ENCODE data around the gene CIAO2A. TPM values are rescaled to one million over a fixed set of nuclear protein-coding genes. Genes with fewer than 3 reads are reported as not detected.
A peak's percentile ranks its signal among the peaks of the same experiment; 100 is the strongest.

CIAO2A gene
- total and polyA plus RNA-seq, 4 donors, result 40.4 to 95.6 (median 82.8) TPM

DNA sequence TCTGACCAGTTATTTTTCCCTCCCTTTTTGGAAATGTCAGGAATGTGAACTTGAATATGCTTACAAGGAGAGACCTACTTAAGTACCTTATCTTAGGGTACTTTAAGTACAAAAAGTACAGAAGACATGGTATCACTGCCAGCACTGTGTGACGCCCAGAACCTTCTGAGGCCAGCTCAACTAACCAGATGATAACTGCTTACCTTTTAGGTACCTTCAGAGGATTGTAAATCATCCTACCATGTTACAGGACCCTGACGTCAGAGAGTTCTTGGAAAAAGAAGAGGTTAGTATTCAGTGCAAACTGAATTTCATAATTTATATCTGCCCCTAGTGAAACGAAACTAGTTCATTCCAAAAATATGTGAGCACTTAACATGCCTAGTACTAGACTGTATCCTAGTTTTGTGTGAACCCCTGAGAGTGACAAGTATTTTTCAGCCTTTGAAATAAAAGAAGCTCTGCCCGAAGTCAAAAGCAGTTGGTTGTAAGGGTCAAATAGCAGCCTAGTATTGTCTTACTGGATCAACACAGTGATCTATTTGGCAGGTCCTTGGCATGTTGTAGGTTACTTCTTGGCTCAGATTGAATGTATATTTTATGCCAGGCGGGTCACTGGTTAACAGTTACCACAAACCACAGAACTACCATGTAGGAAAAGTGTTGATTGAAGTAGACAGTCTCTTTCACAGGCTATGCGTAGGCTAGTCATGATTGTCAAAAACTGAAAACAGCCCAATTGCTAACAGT is 34.1 kb upstream of the CIAO2A start:
- TF ChIP-seq, protein P1, sequence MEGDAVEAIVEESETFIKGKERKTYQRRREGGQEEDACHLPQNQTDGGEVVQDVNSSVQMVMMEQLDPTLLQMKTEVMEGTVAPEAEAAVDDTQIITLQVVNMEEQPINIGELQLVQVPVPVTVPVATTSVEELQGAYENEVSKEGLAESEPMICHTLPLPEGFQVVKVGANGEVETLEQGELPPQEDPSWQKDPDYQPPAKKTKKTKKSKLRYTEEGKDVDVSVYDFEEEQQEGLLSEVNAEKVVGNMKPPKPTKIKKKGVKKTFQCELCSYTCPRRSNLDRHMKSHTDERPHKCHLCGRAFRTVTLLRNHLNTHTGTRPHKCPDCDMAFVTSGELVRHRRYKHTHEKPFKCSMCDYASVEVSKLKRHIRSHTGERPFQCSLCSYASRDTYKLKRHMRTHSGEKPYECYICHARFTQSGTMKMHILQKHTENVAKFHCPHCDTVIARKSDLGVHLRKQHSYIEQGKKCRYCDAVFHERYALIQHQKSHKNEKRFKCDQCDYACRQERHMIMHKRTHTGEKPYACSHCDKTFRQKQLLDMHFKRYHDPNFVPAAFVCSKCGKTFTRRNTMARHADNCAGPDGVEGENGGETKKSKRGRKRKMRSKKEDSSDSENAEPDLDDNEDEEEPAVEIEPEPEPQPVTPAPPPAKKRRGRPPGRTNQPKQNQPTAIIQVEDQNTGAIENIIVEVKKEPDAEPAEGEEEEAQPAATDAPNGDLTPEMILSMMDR (IDR thresholded peaks at IDR 0.05; ENCODE audit: control extremely low read depth, extremely low read depth), result no peak
- 70 to 83% methylated on average over 6 of the region's 6 CpGs for WGBS, 2 donors
- H3K9ac ChIP-seq (ENCODE audit: insufficient read depth in 1 of 2, low read length in 2 of 2), result no peak overlapping the region
- no peak for DNase-seq
- peaks cover 37 to 78% (median 48%) of the 10 kb centered on the region in 4 donors for H3K36me3 ChIP-seq (ENCODE audit: control insufficient read depth in 4 of 4, insufficient read depth in 4 of 4, low read length in 4 of 4)
- H3K4me1 ChIP-seq (ENCODE audit: control insufficient read depth in 5 of 5, insufficient read depth in 5 of 5, low read length in 5 of 5), result peaks cover 0 to 4% (median 0%) of the 10 kb centered on the region in 5 donors
- H3K9me3 ChIP-seq (ENCODE audit: control insufficient read depth in 4 of 4, insufficient read depth in 3 of 4, low read length in 3 of 4), result peaks cover 0 to 2% (median 0%) of the 10 kb centered on the region in 4 donors
- peak; percentile 27 for ATAC-seq (ENCODE audit: insufficient read depth, low FRiP score)
- no peaks in the 10 kb centered on the region for H3K27me3 ChIP-seq (ENCODE audit: control insufficient read depth in 3 of 3, insufficient read depth in 3 of 3, low read length in 2 of 3)
- peak overlapping the region in 1 of 2 donors; percentile 56 for H3K27ac ChIP-seq (ENCODE audit: low read depth in 1 of 2, low read length in 1 of 2)
- no peak overlapping the region for H3K4me3 ChIP-seq

DNA sequence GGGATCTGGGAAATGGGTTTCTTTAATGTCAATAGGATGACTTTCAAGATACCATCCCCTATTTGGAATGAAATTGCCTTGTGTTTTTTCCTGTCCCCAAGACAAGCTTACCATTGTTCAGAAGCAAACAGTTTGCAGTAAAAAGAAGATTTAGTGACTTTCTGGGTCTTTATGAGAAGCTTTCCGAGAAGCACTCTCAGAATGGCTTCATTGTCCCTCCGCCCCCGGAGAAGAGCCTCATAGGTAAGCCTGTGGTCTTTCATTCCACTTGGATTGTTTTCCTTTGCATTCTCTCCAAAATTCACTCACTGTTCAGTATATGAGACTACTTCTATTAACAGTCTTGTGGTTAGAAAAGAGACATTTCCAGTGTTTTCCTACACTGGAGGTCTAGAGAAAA is 32.3 kb upstream of the CIAO2A start:
- Histone ChIP-seq H3K27ac (ENCODE audit: low read depth in 1 of 2, low read length in 1 of 2) (no peak overlapping the region), H3K36me3 (ENCODE audit: control insufficient read depth in 4 of 4, insufficient read depth in 4 of 4, low read length in 4 of 4) (peaks cover 30 to 76% (median 35%) of the 10 kb centered on the region in 4 donors), H3K9ac (ENCODE audit: insufficient read depth in 1 of 2, low read length in 2 of 2) (no peak overlapping the region), H3K9me3 (ENCODE audit: control insufficient read depth in 4 of 4, insufficient read depth in 3 of 4, low read length in 3 of 4) (peaks cover 0 to 2% (median 0%) of the 10 kb centered on the region in 4 donors), H3K4me3 (no peak overlapping the region), H3K27me3 (ENCODE audit: control insufficient read depth in 3 of 3, insufficient read depth in 3 of 3, low read length in 2 of 3) (no peaks in the 10 kb centered on the region), H3K4me1 (ENCODE audit: control insufficient read depth in 5 of 5, insufficient read depth in 5 of 5, low read length in 5 of 5) (peaks cover 0 to 4% (median 0%) of the 10 kb centered on the region in 5 donors)
- WGBS, 2 donors, result 77 to 79% methylated on average over 3 of the region's 3 CpGs
- ATAC-seq (ENCODE audit: insufficient read depth, low FRiP score), result no peak
- no peak for DNase-seq
- TF ChIP-seq, protein P1 (IDR thresholded peaks at IDR 0.05; ENCODE audit: control extremely low read depth, extremely low read depth), result no peak

DNA sequence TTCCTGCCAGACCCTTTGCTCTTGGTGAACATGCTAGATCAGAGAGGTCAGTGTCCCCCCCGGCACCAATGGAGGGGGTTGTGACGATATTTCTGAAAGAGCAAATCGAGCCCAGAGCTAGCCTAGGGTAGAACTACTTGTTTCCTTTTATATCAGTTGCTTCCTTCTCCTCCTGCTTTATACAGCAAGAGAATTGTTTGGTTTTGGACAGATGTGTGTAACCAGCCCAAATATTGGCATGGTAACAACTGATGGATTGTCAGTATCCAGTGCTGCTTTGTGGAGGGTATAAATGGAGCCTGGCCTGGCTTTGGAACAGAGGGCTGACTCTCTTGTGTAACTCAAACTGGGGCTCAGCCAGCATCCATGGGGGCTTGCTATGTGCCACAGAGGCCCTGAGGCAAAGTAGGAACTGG is 29.3 kb upstream of the CIAO2A start:
- Histone ChIP-seq H3K27me3 (ENCODE audit: control insufficient read depth in 3 of 3, insufficient read depth in 3 of 3, low read length in 2 of 3) (no peaks in the 10 kb centered on the region), H3K4me1 (ENCODE audit: control insufficient read depth in 5 of 5, insufficient read depth in 5 of 5, low read length in 5 of 5) (peaks cover 0 to 4% (median 0%) of the 10 kb centered on the region in 5 donors), H3K9ac (ENCODE audit: insufficient read depth in 1 of 2, low read length in 2 of 2) (no peak overlapping the region), H3K27ac (ENCODE audit: low read depth in 1 of 2, low read length in 1 of 2) (no peak overlapping the region), H3K4me3 (no peak overlapping the region), H3K9me3 (ENCODE audit: control insufficient read depth in 4 of 4, insufficient read depth in 3 of 4, low read length in 3 of 4) (peaks cover 0 to 2% (median 0%) of the 10 kb centered on the region in 4 donors), H3K36me3 (ENCODE audit: control insufficient read depth in 4 of 4, insufficient read depth in 4 of 4, low read length in 4 of 4) (peaks cover 24 to 64% (median 29%) of the 10 kb centered on the region in 4 donors)
- DNase-seq, result no peak
- WGBS, 2 donors, result 93 to 98% methylated on average over 3 of the region's 3 CpGs
- ATAC-seq (ENCODE audit: insufficient read depth, low FRiP score), result no peak
- TF ChIP-seq, protein P1 (IDR thresholded peaks at IDR 0.05; ENCODE audit: control extremely low read depth, extremely low read depth), result no peak
